GM18951 (cell line): ENCODE data around the gene ORC2.
"Not testable (repeated sequence)": the region's sequence is repeated elsewhere in the genome, so short reads cannot be mapped to it uniquely, and the experiment has no call there.

ENCODE experiments used
- POLR2A ChIP-seq: IDR thresholded peaks from 4 replicates; pipeline ENCODE4 v1.6.1; 2011; ENCODE audit warnings: mild to moderate bottlenecking; ENCODE audit not compliant: insufficient read length, insufficient read depth; ENCODE audit errors: extremely low read depth
- in situ Hi-C: fragments of 300-500 bp; cut with MboI; formaldehyde crosslinking; loops from one replicate; pipeline ENCODE4 v1.12.0; 2022; ENCODE audit warnings: low sequenced_read_pairs, mixed read lengths, inconsistent platforms; ENCODE audit not compliant: unreplicated experiment

The ORC2 gene

GRCh38 chr2:200964498-200964897 lies 1.0 kb upstream of the ORC2 start:
- no peak for TF ChIP-seq POLR2A
- in situ Hi-C loops = no loop called here

DNA sequence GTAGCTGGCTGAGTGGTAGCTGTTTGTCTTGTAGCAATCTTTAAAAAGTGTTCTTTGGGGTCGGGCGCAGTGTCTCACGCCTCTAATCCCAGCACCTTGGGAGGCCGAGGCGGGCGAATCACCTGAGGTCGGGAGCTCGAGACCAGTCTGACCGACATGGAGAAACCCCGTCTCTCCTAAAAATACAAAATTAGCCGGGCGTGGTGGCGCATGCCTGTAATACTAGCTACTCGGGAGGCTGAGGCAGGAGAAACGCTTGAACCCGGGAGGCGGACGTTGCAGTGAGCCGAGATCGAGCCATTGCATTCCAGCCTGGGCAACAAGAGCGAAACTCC lies 425 bp upstream of the ORC2 start:
- in situ Hi-C loops = not testable (repeated sequence)

DNA sequence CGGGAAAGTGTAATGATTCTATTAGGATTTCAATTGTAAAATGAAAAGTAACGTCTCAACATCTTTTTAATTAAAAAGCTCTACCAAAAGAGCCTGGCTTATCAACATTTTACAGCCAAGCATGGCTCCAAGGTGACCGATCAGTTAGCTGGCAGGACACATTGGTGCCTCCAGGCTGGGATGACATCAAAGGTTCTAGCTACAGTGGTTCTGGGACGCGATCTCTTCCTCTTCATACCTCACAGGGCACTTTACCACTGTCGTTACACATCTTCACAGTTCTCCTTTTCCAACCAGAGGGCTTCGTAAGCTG lies 693 bp downstream of the ORC2 start:
- no peak for TF ChIP-seq POLR2A
- in situ Hi-C loops = no loop called here

- no peak for TF ChIP-seq POLR2A
- in situ Hi-C loops = no loop called here
Measured at GRCh38 chr2:200961674-200962073, 1.8 kb downstream of the ORC2 start.

DNA sequence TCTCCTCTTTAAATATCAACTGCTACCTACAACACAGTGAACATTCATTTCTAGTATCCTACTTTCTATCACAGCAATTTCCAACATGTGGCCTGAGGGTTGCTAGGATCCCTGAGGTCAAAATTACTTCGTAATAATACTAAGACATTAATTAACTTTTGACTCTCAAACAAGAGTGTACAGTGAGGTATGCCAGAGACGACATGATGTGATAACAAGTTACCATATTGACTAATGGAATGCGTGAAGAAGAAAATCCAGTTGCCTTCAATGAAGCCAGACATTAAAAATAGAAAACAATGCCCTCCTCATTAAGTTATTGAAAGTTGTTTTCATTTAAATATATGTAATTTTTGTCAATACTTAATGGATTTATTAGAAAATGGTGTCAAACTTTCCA lies 13.1 kb downstream of the ORC2 start:
- in situ Hi-C loops = no loop called here
- TF ChIP-seq POLR2A = no peak

- in situ Hi-C loops = no loop called here
- TF ChIP-seq POLR2A = no peak
Measured at GRCh38 chr2:200945395-200945729, 18.1 kb downstream of the ORC2 start.

GRCh38 chr2:200944467-200945394 lies 18.7 kb downstream of the ORC2 start:
- in situ Hi-C loops = no loop called here
- no peak for TF ChIP-seq POLR2A

GRCh38 chr2:200943527-200944105 lies 19.8 kb downstream of the ORC2 start:
- TF ChIP-seq POLR2A = no peak
- in situ Hi-C loops = no loop called here

GRCh38 chr2:200939832-200940231 lies 23.6 kb downstream of the ORC2 start:
- no peak for TF ChIP-seq POLR2A
- in situ Hi-C loops = no loop called here

- no peak for TF ChIP-seq POLR2A
- in situ Hi-C loops = no loop called here
Measured at GRCh38 chr2:200930947-200931626, 32.4 kb downstream of the ORC2 start.

DNA sequence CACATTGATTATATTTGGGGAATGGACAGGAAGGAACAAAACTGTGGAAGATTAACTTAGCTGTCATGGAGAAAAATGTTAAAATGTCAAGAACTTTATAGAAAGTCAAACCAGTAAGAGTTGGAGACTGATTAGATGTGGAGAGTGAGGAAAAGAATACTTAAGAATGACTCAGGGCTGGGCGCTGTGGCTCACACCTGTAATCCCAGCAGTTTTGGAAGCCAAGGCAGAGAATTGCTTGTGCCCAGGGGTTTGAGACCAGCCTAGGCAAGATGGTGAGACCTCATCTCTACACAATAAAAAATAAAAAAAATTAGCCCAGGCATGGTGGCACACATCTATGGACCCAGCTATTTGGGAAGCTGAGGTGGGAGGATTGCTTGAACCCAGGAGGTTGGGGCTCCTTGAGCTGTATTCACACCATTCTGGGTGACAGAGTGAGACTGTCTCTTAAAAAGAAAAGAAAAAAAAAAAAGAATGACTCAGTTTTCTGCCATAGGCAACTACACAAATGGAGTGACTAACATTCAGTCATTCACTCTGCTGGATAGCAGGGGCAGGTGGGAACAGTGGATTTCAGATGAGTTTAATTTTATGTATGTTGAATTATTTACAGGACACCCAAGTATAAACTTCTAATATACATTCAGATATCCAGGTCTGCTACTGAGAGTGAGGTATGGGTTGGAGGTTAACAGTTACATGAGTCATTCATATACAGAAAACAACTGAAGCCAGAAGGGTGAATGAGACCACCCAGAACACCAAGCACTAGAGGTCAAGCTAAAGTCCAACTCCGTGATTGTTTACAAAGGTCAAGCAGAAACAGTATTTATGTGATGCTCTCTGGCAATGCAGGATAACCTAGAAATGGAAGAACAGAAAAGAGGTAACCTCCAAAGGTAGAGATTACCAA lies 33.9 kb downstream of the ORC2 start:
- TF ChIP-seq POLR2A = no peak
- in situ Hi-C loops = no loop called here

DNA sequence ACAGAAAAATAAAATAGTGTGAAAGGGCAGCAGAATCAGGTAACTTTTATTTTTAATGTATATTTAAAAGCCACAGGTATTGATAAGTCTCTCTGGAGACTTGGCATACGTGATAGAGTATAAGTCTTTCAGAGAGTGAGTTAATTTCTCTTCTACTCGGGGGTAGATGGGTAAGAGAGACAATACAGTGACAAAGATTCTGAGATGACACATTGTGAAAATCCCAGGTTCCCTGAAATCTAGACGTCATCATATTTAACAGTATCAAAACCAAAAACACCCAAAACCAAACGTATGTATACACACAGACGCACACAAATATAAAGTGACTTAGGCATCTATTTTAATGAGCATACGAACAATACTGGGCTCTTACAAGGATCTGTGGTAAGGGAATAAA lies 41.0 kb downstream of the ORC2 start:
- in situ Hi-C loops = loop anchor here (25.0 kb wide), 1 partner anchor 440 kb away; the partner anchor contains the start of gene FLACC1
- no peak for TF ChIP-seq POLR2A

GRCh38 chr2:200913654-200914053 lies 49.8 kb downstream of the ORC2 start:
- TF ChIP-seq POLR2A = no peak
- in situ Hi-C loops = loop anchor here (25.0 kb wide), 1 partner anchor 449 kb away; the partner anchor contains the start of gene FLACC1
